SHP77 treated with DMSO at 0.1 percent for 48 hours (cell line): ENCODE data around the gene ZNF619.
"Not testable (repeated sequence)": the region's sequence is repeated elsewhere in the genome, so short reads cannot be mapped to it uniquely, and the experiment has no call there.

ENCODE experiments used
- DNase-seq: peaks from one replicate; lab custom pipeline; 2025; lab: John Stamatoyannopoulos, UW

ZNF619 gene

DNA sequence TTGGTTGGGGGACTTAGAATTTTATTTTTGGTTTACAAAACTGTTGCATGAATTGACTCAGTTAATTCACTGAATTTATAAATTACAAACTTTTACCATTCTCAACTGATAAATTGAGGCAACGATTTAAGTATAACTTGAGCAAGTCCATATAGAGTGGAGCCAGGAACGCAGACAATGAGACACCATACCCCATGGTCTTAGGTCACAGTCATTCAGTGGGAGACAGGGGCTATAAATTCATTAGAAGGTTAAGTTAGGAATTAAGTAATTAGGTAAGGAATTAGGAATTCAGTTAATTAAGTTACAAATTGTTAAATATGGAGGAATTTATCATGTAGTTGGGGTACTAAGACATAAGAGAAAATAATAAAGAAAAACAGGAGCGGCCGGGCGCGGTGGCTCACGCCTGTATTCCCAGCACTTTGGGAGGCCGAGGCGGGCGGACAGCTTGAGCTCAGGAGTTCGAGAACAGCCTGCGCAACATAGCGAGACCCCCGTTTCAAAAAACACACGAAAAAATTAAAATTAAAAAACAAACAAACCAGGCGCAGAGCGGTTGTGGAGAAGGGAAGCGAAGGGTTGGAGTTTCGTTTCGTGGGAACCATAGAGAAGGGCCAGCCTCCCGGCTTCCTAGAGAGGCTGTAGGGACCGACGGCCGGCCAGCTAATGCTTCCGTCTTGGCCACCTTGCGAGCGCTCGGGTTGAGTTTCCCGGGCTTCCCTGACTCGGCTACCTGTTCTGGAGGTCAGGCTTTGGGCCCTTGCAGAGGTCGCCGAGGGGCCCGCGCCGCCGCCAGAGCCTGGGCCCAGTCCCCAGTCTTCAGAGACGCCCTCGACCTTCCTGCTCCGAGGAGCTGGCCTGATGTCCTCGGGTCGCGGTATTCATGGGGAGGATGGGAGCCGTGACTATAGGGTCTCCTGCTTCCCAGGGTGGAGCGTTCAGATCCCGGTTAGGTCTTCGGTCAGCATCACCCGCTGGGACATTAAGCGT, at the start of gene ZNF619:
Gene ZNF619, plus strand, starts transcription at position 645 of the 993 bp plus-strand sequence. CDS start 858 bp downstream, outside the sequence.
- peak; percentile 50 for DNase-seq

DNA sequence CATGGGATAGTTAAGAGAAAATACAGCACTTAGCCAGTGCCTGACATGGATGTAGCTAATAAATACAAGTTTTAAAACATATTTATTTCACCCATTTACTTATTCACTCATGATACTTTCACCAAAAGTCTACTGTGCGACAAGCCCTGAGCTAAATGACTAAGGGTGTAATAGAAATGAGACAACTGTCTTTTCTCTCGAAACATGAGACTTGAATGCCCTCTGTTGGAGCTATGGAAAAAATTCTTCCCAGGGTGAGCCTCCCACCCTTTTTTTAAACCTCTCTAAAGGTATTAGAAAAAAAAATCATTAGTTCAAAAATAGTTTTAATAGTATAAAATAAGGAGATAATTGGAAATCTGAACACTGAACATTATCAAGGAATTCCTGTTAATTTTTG, 44.1 kb upstream of the ZNF619 start:
- DNase-seq = no peak

DNA sequence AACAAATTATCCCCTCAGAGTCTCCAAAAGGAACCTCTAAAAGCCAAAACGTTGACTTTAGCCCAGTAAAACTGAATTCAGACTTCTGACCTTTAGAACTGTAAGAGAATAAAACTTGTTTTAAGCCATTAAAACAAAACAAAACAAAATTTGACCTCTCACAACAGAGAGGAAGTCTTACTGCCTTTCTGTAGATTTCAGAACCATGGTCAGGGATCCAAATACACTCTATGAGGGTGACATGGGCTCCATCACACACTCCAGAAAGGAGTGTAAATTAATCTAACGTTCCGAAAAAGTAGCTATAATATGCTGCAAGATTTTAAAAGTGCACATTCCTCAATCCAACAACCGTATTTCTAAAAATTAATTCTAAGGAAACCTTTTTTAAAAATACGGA, 39.0 kb upstream of the ZNF619 start:
- DNase-seq = no peak

DNA sequence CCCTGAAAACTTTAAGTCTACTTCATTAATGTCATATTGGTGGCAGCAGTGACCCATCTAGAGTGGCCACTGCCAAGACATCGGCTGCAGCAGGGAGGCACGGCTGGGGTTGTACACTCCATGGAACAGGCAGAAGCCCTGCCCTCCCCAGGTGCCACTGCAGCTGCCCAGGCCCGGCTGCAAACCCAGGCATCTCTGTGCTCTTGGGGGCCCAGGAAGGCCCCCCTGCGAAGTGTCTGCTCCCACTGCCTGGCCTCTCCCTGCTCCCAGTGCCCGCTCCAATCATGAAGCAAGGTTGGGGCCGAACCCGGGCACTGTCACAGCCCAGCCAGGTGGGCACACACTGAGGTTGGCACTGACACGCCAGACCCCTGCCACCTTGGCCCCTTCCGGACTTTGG, 31.9 kb upstream of the ZNF619 start:
- DNase-seq = no peak

DNA sequence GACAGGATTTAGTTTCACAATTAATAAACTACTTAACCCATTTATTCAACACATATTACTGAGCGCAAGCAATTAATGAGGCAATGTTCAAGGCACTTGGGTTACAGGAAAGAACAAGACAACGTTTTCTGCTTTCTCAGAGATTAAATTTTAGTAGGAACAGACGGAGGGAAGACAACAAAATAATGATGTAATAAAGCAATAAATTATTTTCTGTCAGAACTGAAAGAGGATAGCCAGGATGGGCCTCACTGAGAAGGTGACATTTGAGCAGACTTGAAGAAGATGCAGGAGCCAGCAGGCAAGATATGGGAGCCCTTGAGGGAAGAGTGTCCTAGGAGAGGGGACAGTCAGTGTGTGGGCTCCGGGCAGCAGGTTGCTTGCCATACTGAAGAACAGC, 31.0 kb upstream of the ZNF619 start:
- no peak for DNase-seq

DNA sequence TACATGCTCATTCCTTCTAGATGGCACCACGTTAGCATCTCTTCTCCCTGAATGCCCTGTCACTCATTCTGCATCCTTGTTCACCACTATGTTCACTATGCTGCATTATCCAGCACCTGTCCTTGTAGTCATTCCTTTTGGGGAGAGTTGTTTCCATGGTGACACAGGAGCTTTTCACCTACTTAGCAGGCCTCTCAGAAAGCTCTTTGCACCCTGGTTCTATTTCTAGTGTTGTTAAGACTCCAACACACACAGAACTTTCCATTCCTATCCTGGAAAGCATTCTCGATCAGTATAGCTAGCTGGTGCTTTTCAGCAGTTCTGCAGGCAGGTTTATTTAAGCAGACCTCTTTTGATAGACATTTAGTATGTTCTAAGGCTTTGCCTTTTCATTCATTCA, 26.5 kb upstream of the ZNF619 start:
- no peak for DNase-seq

DNA sequence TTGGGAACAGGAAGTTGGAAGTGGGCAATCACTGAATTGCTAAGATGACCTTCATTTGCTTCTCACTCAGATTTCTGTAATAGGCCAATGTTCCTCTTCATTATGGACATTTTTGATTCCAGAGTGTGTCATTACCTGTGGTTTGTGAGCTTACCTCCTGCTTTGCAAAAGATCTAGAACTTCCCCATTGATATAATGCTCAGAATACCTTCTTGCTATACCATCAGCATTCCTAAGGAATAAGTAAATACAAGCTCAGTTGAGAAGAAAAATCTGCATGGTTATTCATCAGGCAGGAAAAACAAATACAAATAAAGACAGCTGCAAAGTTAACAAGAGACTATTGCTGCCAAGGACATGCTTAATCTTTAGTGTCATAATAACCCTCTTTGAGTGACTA, 25.4 kb upstream of the ZNF619 start:
- no peak for DNase-seq

DNA sequence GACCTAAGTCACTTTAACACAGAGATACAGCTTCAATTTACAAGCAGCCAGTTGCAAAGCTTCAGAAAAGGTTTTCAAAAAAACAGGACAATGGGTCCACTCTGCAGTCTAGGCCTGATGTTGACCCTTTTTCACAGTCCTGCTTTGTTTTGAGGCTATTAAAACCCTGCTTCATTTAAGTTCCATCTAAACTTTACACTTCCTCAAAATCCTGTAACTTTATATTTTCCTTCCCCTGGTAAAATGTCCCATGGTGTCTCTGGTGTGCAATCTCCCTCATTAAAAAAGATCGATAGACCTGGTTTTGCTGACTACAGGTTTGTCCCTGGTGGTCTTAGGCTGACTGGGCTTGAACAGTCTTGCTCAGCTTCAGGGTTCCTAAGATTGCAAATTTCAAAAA, 24.9 kb upstream of the ZNF619 start:
- DNase-seq = no peak

DNA sequence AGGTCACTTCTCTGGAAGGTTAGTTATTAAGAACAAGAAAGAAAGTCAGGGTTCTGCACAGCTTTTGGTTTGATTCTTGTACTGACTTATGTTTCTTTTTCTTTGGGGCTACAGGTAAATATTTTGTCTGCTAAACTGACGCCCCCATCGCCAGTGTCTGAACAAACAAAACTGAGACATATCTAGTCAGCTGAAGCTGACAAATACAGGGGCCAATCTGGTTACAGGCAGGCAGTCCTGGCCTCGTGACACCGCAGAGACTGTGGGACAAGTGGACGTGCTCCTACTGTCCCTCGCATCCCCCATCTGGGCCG, 24.4 kb upstream of the ZNF619 start:
- no peak for DNase-seq

DNA sequence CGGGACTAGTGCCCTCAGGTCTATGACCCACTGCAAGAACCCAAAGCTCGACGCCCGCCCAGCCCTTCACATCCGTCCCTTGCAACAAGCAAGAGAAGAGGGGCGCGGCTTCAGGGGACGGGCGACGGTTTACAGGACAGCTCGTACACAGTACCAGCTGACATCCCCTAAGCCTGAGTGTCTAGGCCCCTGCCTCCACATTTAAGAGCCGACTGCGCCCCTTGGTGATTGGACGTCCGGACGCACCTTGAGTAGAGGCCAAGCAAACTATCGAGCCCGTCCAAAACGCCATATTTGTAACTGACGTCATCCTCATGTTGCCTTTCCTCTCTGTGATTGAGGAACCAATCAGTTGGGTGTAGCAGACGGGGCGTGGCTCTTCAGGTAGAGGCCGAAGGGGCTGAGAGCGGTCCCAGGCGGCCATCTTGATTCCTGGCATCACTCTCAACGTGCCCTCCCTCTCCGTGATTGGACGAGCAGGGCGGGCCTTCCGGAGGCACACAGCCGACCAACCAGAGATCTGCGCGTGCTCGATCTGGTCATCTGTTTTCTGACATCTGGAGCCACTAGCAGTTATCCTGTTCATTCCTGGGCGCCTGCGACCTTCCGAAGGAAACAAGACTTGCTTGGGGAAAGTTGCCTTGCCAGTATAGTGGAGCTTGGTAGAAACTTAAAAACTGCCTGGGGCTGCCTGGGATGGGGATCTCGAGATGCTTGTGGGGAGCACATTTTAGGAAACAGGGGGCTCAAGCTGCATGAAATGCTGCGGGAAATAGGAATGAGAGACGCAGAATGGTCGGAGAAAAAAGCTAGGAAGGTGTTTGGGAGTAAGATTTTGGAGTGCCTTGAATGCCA, 23.8 kb upstream of the ZNF619 start:
- DNase-seq = peak; percentile 98

DNA sequence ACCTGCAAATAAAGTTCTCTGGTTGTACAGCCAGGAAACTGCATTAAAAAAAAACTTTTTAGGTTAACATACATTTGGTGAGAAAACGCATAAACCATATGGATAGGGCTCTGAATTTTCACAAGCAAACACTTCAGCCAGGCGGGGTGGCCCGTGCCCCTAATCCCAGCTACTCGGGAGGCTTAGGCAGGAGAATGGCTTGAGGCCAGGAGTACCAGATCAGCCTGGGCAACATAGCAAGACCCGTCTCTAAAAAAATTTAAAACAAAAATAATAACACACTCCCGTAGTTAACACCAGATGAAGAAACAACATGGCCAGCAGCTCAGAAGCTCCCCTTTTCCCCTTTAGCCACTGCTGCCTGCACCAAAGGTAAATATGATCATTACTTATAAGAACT, 23.0 kb upstream of the ZNF619 start:
- DNase-seq = no peak

DNA sequence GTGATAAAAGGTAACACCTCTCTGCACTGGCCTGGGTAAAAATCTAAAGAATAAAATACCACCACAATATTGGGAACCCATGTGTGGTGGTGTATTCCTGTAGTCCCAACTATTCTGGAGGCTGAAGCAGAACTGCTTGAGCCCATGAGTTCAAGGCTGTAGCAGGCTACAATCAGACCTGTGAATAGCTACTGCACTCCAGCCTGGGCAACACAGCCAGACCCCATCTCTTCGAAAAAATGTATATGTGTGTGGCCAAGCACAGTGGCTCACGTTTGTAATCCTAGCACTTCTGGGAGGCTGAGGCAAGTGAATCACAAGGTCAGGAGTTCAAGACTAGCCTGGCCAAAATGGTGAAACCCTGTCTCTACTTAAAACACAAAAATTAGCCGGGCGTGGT, 21.6 kb upstream of the ZNF619 start:
- DNase-seq = no peak

DNA sequence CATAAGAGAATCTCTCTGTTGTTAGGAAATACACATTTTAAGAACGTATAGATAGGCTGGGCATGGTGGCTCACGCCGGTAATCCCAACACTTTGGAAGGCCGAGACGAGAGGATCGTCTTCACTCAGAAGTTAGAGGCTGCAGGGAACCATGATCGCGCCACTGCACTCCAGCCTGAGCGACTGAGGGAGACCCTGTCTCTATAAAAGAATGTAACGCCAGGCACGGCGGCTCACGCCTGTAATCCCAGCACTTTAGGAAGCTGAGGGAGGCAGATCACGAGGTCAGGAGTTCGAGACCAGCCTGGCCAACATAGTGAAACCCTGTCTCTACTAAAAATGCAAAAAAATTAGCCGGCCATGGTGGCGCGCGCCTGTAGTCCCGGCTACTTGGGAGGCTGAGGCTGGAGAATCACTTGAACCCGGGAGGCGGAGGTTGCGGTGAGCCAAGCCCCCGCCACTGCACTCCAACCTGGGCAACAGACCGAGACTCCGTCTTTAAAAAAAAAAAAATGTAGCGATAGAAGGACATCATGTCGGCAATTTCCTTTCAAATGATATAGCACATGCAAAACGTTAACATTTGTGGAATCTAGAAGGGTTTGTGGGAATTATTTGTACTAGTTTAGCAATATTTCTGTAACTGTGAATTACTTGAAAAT, 20.5 kb upstream of the ZNF619 start:
- no peak for DNase-seq

DNA sequence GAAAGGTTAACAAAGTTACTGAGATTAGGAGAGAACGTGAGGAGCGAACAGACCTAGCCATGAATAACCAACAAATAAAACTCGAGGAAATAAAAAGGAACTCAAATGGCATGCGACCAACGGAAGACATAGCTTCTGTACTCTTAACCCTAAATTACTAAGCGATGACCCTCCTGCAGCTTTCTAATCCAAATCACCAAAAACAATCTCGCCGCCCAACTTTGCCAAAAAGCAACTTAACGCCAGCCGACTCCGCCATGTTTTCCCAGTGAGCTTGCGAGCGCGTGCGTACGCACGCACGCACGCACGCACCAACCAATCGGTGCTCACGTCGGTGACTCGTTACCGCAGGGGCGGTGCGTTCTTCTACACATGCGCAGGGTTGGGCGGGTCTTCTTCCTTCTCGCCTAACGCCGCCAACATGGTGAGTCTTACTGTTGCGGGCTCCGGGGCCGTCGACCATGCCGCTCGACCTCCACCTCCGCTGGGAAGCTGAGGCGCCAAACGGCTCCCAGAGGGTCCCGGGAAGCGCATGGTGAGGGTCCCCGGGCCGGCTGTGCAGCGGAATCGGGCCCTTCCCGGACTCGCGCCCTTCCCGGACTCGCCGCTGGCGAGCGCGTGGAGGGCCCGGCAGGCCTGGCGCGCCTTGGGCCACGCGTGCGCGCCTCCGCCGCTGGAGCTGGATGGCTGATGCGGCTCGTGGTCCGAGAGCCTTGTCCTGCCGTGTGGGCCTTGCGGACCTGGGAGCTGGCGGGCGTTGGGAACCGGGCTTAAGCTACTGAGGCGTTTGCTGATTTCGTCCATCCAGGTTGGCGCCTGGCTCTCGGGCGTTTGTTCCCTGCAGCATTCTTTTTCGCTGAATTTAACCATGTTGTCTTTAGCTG, 19.7 kb upstream of the ZNF619 start, which contains the start of gene RPL14:
Gene RPL14, plus strand, starts transcription at position 400 of the 884 bp plus-strand sequence. Its CDS starts 133 bp downstream, at position 533.
- peak; percentile 72 for DNase-seq

DNA sequence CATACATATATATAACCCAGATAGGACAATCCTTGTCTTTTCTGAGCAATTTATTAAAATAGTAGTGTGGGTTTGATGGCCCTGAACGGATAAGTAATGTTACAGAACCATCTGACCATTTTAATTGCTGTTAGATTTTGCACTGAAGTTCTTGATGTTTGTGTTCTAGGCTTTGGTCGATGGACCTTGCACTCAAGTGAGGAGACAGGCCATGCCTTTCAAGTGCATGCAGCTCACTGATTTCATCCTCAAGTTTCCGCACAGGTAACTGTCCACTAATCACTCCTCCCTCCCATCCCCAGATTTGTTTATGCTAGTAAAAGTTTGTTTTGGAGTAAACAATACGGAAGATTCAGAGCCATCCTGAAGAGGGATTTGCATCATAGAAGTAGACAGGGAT, 18.4 kb upstream of the ZNF619 start:
- DNase-seq = no peak

DNA sequence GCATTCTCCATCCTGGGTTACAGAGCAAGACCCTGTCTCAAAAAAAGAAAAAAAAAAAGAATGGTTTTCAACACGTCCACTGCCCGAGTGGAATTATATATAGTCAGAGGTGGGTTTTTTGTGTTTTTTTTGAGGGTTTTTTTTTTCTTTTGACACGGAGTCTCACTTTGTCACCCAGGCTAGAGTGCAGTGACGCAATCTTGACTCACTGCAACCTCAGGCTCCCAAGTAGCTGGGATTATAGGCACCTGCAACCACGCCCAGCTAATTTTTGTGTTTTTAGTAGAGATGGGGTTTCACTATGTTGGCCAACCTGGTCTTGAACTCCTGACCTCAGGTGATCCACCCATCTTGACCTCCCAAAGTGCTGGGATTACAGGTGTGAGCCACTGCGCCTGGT, 16.4 kb upstream of the ZNF619 start:
- not testable (repeated sequence) for DNase-seq

DNA sequence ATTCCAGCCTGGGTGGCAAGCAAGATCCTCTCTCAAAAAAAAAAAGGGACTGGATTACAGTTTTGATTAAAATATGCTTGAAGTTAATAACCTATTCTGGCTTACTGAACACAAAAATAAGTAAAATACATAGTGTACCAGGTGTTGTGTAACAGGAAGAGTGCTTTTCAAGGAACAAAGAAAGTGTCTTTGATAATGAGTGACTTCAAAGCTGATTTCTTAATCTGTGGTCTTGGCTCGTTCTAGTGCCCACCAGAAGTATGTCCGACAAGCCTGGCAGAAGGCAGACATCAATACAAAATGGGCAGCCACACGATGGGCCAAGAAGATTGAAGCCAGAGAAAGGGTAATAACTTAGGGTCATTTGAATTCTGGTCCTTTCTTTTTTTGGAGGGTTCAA, 15.8 kb upstream of the ZNF619 start:
- no peak for DNase-seq

DNA sequence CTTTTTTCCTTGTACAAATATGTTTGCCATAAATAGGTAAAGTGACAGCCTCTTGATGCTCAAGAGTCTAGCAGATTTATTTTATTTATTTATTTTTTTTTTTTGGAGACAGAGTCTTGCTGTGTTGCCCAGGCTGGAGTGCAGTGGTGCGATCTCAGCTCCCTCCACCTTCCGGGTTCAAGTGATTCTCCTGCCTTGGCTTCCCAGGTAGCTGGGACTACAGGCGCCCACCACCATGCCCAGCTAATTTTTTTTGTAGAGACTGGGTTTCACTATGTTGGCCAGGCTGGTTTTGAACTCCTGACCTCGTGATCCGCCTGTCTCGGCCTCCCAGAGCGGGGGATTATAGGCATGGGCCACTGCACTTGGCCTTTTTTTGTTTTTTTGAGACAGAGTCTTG, 14.1 kb upstream of the ZNF619 start:
- not testable (repeated sequence) for DNase-seq

DNA sequence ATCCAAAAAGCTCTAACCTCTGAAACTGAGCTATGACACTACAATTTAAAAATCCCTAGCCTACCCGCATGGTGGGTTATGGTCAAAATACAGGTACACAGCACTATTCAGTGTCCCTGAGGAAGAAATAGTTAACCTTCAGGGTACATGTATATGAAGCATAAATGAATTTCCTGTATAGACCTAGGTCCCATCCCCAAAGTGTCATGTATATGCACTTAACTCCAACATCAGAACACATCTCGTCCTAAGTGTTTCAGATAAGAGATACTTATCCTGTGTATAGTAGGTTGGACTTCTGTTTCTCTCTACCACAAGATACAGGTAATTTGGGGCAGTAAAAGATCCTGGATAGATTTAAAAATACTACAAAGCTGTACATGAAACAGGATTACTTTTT, 13.3 kb upstream of the ZNF619 start:
- DNase-seq = no peak

DNA sequence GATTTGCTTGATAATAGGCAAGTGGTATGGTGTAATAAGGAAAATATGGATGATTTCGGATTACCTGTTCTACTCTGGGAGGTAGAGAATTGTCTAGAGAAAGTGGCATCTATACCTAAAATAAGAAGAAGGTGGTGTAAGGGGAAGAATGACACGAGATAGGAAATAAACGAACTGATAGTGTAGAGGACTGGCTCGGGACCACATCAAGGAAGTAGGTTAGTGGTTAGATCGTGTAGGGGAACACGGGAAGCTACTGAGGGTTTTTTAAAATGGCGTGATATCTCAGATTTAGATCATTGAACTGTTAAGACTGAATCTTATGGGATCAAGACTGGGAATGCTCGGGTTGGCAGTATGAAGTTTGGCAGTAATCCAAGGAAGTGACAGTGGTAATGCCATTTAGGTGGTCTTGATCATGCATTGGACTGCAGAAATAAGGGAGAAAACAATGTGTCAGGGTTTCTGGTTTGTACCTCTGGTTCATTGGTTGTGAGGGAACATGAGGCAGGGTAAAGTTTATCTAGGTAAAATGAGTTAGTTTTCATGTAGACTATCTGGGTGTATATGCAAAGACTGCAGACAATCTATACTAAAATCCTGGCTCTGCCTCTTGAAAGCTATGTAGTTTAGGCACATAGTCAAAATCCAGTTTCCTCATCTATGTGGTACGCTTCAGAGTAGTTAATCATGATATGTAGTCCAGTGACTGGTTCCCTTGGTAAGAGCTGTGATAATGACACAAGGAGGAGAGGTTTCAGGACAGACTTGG, 12.4 kb upstream of the ZNF619 start:
- no peak for DNase-seq

DNA sequence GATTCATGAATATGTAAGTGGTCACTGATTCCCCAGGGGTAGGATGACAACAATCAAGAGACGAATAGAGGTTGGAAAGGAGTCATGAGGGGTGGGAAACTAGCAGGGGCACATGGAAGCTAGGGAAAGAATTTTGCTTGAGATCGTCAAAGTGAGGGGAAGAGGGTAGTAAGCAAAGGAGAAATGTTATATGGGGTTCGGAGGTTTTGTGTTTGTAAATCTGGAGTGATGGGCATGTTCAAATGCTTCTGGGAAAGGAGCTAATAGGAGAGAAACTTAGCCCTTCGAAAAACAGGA, 11.9 kb upstream of the ZNF619 start:
- no peak for DNase-seq
